ENCODE measurements around the gene NOTCH1.
A peak's percentile ranks its signal among the peaks of the same experiment; 100 is the strongest.

NOTCH1 gene

DNA sequence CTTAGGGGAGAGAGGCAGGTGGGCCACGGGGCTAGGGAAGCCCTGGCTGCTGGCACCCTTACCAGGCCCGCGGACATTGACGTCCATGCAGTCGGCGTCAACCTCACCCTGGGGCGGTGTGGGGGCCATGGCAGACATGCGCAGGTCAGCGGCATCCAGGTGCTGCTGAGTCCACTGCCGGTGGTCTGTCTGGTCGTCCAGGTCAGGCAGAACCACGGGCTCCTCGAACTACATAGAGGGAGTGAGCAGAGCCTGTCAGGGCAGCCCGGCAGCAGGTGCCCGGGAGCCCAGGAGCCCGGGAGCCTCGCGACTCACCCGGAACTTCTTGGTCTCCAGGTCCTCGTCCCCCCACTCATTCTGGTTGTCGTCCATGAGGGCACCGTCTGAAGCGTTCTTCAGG is 44.2 kb downstream of the NOTCH1 start:
- DNase-seq (ENCODE audit: low read depth in 2 of 2): no peak

DNA sequence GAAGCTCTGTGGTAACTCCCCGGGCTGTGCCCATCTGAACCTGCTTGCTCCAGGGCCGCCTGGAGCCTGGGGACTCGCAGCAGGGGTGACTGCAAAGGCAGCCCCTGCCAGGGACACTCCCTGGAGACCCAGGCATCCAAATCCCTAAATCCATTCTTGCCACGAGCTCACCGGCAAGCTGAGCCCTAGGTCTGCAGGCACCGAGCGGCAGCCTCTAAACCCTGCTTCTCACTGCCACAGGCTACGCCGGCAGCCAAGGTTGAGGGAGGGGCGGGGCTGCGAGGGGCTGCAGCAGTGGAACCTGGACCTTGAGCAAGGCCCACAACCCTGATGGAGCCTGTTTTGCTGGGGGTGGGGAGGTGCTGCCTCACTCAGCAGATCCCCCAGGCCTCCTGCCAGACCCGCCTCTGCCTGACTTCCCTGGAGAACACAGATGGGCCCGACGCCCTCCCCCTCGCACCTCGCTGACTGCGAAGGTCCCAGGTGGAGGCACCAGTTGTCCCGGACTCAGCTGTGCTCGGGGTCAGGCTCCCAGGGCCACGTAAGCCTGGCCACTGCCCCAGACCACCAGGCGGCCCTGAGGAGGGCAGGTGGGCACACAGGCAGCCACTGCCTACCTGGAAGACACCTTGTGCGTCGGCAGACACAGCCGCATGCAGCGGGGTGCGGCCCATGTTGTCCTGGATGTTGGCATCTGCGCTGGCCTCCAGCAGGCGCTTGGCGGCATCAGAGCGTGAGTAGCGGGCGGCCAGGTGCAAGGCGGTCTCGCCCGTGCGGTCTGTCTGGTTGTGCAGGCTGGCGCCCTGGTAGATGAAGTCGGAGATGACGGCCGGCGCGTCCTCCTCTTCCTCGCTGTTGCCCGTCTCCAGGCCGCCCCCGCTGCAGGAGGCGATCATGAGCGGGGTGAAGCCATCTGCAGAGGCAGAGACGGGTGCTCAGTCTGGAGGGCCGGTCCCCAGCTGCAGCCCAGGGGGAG is 45.6 kb downstream of the NOTCH1 start:
- DNase-seq (ENCODE audit: low read depth in 2 of 2): no peak

DNA sequence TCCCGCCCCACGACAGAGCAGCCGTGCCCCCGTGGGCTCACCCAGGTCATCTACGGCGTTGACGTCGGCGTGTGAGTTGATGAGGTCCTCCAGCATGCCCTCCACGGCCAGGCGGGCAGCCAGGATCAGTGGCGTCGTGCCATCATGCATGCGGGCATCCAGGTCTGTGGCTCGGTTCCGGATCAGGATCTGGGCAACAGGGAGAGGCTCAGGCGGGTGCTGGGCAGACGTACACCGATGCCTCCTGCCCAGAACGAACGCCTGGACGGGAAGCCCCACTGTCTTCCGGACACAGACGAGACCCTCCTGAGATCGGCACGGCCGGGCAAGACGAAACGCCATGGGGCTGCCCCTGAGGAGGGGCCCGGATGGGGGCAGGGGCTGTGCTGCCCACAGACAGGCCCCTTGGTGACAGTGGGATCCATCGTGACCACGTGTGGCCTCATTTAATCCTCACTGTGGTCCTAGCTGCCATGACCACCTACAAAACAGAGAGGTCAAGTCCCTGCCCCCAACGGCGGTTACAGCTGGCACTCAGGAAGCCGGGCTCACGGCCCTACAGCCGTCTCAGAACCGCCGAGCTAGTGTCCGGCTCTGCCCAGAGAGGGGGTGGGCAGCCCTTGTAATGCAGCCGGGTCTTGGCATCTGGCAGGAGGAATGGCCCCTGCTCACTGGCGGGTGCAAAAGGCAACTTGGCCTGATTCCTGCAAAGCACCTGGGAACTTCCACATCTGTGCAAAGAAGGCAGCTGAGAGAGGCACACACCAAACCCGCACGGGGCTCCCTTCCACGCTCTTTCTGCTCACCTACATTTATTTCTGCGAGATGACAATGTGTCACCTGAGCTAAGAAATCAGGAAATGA is 46.5 kb downstream of the NOTCH1 start:
- no peak for DNase-seq (ENCODE audit: low read depth in 2 of 2)

DNA sequence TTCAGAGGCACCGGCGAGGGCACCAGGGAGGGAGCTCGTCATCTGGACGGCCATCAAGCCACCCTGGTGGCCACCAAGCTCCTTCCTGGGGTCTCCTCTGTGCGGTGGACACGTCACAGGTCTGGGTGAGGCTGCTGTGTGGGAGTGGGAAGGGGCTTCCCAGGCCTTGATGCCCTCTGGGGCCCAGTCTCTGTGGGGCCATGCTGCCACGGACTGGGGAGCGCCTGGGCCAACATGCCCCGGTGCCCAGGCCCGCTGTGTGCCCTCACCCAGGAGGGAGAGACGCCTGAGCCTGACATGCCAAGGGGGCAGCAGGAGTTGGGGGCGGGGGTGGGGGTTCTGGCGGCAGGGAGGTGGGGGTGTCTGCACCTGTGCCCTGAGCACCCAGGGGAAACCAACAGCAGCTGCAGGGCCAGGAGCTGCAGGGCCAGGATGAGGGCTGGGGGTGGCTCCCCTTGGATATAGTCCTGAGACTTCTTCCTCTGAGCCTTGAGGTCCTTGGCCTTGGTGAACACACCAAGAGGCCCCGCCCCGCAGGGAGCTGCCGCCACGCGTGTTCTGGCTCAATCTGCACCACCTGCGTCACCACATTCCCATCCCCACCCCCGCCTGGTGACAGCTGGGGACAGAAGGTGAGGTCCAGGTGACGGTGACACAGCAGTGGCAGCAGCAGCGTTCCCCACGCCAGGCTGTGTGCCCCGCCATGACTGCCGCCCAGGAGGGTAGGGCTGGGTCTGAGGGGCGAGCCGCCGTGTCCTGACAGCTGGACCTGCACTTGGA is 47.7 kb downstream of the NOTCH1 start:
- DNase-seq (ENCODE audit: low read depth in 2 of 2): no peak

DNA sequence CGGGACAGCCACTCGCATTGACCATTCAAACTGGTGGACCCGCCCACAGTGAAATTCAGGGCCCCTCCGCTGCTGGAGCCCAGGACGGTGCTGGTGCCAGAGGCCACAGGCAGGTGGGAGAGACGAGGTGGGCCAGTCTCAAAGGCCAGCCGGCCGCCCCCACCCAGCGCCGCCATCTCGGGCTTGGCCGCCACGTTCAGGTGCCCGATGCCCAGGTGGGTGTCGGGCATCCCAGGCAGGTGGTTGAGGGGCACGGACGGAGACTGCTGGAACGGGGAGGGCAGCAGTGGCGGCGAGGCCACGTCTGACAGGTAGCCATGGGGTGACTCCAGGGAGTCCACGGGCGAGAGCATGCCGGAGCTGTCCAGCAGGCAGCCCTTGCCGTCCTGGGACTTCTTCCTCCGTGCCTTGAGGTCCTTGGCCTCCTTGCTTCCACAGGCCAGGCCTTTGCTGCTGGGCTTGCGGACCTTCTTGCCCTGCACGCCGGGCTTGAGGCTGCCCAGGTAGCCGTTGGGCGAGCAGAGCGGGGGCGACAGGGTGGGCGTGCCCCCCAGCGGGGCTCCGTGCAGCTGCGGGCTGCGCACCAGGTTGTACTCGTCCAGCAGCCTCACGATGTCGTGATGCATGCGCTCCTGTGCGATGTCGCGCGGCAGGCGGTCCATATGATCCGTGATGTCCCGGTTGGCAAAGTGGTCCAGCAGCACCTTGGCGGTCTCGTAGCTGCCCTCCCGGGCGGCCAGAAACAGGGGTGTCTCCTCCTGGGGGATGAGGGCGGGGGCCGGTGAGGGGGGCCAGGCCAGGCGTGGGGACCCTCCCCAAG is 48.8 kb downstream of the NOTCH1 start:
- DNase-seq (ENCODE audit: low read depth in 2 of 2): no peak

DNA sequence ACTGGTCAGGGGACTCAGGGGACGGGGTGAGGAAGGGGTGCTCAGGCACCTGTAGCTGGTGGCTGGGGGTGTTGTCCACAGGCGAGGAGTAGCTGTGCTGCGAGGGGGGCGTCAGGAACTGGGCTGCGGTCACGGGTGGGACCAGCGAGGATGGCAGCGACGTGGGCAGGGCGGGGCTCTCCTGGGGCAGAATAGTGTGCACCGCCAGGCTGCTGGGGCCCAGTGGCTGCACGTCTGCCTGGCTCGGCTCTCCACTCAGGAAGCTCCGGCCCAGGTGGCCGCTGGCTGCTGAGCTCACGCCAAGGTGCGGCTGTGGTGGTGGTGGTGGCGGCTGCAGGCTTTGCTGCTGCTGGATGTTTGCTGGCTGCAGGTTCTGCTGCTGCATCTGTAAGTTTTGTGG is 49.7 kb downstream of the NOTCH1 start:
- no peak for DNase-seq (ENCODE audit: low read depth in 2 of 2)

DNA sequence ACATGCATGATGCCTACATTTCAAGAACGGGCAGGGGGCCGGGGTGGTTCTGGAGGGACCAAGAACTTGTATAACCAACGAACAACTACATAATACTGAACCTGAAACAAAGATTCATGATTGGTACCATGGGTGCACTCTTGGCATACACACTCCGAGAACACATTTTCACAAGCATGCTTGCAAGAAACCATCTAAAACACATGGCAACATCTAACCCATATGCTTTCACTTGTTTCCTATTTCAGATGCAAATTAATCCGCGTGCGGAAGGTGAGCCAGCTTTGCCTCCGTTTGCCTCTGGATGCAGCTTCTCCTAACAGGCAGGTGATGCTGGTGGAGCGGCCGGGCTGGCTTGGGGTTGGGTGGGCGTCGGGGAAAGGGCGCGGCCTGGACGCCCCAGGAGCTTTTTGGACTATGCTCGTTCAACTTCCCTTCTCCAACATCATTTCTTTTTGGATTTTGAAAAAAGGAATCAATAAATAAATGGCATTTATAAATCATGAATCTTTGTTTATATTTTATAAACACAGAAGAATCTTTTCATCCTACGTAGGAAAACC is 50.5 kb downstream of the NOTCH1 start:
- no peak for DNase-seq (ENCODE audit: low read depth in 2 of 2)

DNA sequence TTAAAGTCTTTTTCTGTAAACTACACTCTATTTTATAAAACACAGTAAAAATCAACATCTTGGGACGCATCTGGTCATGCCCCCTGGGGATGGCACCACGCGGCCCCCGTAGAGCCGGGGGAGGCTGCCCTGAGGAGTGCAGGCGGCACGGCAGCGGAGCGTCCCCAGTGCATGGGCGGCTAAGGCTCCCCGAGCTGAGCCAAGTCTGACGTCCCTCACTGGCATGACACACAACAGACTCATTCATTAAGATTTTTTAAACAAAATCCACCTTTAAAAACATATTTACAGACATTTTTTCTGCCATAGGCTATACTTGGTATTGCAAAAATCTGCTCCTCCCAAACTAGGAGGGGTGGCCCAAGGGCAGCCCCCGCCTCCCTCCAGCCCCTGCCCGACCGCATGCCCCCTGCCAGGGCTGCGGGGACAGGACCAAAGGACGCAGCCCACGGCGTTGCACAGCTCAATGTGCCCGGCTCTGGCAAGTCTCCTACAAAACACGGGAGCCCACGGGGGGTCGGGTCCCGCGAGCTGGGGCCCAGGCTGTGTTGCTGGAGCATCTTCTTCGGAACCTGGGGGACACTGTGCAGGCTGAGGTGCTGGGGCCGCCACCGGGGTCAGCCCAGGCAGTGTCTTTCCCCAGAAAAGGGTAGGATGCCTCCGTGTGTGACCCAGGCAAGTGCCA is 51.2 kb downstream of the NOTCH1 start:
- DNase-seq (ENCODE audit: low read depth in 2 of 2): no peak

DNA sequence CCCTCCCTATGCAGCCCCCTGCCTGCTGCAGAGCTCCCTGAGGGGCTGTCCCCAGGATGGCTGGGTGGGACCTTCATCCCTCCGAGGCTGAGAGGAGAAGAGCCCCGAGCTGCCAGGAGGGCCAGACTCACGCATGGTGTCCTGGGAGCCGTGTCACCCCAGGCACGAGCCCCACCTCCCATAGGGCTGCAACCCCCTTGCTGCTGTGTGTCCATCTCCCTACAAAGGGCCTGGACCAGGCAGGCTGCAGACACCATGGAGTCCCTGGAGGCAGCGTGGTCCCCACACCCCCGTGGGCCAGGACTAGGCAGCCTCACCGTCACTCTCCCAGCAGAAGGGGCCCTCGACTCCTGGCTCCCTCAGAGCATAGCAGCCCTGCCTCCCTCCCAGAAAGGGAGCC is 51.8 kb downstream of the NOTCH1 start:
- no peak for DNase-seq (ENCODE audit: low read depth in 2 of 2)

DNA sequence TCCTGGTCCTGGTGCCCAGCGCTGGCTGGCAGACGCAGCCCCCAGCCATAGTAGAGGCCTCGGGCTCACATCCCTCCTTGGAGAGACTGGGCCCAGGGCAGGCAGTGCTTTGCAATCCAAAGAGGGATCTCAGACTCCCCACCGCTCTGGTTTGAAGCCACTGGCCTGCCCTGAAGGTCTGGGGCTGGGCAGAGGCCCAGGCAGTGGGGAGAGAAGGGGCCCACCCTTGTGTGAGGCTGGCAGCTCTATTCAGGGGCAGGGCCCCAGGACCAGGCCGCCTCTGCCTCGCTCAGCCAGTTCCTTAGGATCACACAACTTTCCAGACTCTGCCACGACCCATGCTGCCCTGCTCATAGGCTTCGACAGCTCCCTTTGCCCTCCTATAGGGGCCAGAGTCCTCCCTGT is 52.3 kb downstream of the NOTCH1 start:
- no peak for DNase-seq (ENCODE audit: low read depth in 2 of 2)

DNA sequence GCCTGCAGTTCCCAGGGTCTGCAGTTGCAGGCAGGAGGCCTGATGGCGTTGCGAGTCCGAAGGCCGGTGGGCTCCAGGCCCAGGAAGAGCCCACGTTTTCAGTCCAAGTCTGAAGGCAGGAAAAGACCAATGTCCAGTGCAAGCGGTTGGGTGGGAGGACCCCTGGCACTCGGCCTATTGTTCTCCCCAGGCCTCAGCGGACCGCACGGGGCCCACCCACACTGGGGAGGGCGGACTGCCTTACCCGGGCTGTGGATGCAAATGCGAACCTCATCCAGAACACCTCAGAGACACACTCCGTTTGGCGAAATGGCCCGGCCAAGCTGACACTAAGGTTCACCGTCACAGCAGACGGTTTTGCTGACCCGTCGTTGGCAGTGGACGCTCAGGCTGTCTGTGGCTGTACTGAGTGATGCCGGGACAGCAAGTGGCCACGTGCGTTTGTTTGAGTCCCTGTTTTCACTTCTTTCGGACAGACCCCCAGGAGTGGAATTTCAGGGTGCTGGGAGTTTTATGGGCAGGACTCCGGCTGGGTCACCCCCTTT is 52.8 kb downstream of the NOTCH1 start:
- no peak for DNase-seq (ENCODE audit: low read depth in 2 of 2)

DNA sequence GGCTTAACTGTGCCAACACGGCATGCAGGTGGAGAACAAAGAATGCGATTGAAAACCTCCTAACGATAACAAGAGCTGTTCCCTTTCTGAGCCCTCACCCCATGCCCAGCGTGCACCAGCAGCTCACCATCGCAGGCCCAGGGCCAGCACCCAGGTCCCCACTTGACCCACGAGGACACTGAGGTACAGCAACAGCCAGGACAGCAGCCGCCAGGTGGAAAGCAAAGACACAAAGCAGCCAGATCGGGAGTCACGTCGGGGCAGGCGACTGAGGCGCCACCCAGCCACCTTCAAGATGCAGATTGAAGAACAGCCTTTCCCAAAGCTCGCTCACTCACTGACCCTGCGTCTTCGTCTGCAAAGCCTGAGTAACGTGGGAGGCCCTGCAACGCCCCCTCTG is 56.1 kb downstream of the NOTCH1 start:
- no peak for DNase-seq (ENCODE audit: low read depth in 2 of 2)

DNA sequence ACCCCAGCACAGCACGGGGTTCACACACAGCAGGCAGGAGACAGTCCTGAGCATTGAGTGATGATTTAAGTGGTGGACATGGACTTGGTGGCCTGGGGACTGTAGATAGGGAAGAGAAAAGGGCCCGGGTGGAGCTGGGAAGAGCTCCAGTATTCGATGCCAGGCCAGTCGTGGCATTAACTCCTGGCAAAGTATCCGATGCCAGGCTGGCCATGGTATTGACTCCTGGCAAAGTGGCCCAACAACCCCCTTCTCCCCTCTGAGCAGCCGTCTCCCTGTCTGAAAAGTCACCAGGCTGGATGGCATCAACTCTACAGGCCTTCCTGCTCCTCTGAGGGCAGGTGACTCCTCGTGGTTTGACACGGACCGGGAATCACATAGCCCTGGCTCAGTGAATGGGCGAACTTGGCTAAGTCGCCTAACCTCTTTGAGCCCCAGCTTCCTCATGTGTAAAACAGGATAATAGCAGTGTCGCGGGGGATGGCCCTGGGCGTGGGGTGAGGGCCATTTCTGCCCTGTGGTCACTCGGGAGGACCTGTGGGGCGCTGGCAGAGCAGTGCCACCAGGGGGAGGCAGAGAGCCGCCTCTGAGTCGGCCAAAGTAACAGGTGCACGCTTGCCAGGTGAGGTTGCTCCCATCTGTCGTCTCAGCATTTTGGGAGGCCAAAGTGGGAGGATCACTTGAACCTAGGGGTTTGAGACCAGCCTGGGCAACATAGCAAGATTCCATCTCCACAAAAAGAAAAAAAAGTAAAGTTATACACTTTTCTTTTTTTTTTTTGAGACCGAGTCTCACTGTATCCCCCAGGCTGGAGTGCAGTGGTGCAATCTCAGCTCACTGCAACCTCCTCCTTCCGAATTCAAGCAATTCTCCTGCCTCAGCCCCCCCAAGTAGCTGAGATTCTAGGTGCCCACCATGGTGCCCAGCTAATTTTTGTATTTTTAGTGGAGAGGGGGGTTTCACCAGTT is 57.3 kb downstream of the NOTCH1 start:
- DNase-seq (ENCODE audit: low read depth in 2 of 2): peak; percentile 51 to 59

DNA sequence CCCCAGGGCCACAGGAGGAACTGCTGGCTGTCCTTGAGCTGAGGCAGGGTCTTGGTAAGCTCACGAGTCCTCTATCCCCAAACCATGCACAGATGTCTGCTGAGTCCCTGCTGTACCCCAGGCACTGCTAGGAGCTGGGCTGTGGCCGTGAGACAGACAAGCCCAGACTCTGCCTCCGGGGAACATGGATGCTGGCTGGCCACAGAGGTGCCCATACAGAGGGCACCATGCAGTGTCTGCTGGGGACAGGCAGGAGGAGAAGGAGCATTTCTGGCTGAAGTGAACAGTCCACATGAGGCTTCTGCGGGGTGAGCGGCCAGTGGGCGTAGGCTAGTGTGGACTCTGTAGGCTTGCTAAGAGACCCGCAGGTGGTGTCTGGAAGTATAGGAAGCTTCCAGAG is 58.2 kb downstream of the NOTCH1 start:
- DNase-seq (ENCODE audit: low read depth in 2 of 2): no peak

DNA sequence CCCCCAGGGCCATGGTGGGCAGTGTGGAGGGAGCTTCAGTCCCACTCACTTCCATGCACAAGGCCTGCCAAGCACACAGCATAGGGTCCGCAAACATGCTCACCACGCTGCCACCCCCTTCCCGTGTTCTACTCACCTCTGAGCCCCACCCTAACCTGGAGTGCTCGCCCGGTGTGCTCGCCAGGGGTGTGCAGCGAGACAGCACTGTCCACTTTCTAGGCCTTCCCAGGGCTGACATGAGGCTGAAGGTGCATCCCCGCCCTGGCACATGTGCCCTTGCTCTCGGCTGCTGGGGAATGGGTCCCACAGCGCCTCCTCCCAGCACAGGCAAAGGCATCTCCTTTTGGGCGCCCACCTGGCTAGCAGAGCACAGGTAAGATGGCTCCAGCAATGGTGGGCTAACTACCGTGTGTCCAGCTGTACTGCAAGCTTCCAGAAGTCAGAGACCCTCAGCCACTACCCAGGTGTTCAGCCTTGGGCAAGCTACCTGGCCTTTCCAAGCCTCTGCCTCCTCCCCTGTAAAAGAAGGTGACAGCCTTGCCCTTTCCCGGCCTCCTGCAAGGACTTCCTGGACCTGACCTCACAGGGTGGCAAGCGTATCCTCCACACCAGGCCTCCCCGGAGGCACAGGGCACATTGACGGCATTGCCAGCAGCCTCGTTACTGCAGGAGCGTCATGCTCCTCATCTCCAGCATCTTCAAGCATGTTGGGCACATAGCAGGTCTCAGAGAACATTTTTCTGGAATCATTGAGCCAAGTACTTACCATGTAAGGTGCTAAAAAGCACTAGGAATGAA is 58.8 kb downstream of the NOTCH1 start:
- no peak for DNase-seq (ENCODE audit: low read depth in 2 of 2)

DNA sequence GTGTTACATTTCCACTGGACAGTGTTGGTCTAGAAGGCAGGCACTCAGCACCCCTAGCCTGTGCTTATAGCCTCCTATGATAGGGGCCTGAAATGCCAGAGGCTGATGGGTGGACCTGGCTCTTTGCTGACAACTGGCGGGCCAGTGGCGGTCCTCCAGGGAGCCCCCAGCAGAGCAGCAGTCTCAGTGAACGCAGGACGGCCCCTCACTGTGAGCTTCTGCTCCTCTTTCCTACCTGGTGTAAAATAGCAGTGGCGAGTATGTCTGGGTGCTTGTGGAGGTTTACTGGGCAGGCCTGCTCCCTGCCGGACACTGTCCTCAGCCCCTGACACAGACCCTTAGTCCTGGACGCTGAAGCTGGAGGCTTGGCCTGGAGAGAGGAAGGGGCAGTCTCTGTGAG is 59.7 kb downstream of the NOTCH1 start:
- no peak for DNase-seq (ENCODE audit: low read depth in 2 of 2)
